Hepatic stellate cell (primary cell): ENCODE results near the gene HCST.
A peak's percentile ranks its signal among the peaks of the same experiment; 100 is the strongest.
"Not testable (repeated sequence)": the region's sequence is repeated elsewhere in the genome, so short reads cannot be mapped to it uniquely, and the experiment has no call there.

Experiments used
- DNase-seq: peaks from one replicate; pipeline ENCODE4 v3.0.0; 2011; ENCODE audit warnings: low spot score

HCST gene

DNA sequence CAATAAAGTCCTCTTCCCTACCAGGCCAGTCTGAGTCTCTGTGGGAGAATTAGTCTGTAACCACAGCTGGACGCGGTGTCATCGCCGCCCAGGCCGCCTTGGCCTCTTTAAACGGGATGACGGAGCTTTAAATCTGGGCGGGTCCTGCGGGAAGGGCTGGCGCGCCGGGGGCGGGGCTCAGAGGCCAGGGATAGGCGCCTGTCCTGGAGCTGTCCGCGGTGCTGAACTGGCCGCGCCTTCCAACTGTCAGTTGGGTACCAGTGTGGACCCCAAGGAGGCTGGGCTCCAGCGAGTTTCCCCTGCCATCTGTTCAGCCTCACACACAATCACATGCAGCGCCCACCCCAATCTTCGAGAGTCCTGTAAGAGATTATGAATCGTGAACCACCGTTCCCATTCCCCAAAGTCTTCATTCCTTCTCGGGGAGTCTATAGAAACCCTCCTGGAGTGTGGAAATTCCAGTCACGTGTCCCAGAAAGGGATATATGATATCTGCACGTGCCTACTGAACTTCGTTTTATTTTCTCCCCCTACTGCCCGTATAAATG, 22.5 kb upstream of the HCST start:
- peak; percentile 90 for DNase-seq

DNA sequence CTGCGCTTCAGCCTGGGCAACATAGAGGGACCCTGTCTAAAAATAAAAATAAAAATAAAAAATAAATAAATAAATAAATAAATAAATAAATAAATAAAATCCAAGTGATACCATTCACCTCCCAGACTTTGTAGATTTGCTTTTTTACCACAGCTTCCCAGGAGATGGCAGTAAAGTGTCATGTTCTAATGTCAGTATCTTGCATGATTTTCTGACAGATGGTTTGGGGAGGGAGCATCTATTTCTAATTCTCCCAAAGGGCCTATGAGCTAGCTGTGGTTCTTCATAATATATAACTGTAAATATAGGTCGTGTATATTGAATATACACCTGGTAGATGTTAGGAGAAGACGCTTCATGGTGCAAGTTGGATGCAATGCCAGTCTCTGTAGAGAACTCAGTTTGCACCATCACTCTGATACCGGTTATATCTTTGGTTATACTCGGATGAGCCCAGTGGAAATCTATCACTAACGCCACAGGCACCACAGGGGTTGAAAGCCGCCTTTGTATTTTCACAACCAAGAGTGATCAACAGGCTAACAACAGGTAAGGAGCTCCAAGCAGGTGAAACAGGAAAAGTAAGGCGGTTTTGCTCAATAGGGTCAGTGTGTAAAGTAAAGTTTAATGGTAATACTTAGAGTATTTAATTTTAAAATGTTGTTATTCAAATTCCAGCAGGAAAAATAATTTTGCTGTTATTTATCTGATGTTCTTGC, 20.1 kb upstream of the HCST start:
- DNase-seq = peak; percentile 78

DNA sequence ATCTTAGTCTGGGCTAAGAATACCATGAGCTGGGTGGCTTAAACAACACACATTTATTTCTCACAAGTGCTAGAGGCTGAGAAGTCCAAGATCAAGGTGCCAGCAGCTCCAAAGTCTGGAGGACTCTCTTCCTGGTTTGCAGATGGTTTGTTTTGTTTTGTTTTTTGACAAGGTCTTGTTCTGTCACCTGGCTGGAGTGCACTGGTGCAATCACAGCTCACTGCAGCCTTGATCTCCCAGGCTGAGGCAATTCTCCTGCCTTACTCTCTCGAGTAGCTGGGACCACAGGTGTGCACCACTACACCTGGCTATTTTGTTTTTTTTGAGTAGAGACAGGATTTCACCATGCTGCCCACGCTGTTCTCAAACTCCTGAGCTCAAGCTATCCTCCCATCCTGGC, 18.4 kb upstream of the HCST start:
- DNase-seq = no peak

DNA sequence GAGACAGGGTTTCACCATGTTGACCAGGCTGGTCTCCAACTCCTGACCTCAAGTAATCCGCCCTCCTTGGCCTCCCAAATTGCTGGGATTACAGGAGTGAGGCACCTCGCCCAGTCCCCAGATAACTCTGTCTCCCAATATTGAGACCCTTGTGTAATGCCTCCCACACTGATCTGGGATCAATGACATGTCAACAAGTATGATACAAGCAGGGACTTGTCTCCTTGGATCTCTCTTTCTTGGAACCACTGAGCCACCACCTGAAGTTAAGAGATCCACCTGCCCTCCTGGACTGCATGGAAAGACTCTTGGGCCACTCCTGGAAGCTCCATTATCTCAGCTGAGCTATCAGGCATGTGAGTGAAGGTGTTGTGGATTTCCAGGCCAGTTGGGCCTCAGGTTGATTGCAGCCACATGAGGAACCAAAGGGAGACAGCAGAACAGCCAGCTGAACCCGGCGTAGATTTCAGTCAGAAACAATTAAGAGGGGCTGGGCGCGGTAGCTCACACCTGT, 17.0 kb upstream of the HCST start:
- DNase-seq = no peak

DNA sequence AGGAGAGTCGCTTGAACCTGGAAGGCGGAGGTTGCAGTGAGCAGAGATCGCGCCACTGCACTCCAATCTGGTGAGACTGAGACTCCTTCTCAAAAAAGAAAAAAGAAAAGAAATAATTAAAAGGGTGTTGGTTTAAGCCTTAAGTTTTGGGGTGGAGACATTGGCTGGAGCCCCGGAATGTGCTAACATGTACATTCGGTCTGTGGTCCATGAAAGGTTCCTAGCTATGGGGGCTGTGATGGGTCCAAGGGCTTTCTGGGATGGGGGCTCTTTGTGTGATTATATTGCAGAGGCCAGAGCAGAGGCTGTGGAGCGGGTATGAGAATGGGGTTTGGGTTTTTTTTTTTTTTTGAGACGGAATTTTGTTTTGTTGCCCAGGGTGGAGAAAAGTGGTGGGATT, 16.4 kb upstream of the HCST start:
- no peak for DNase-seq

DNA sequence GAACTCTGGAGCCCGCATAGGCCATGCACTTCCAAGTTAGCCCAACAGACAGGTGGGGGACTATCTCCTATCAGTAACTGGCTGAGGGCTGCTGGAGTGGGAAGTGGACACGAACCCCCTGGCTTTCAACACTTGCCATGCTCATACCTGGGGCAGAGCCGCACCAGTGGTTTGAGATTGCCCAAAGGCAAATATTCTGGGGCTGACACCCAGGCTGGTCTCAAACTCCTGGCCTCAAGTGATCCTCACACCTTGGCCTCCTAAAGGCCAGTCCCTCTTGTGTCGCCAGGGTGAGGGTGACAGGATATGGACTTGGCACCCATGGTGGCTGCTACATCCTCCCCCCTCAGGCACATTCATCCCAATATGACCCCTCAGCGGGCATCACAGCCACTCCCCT, 15.1 kb upstream of the HCST start:
- DNase-seq = no peak

DNA sequence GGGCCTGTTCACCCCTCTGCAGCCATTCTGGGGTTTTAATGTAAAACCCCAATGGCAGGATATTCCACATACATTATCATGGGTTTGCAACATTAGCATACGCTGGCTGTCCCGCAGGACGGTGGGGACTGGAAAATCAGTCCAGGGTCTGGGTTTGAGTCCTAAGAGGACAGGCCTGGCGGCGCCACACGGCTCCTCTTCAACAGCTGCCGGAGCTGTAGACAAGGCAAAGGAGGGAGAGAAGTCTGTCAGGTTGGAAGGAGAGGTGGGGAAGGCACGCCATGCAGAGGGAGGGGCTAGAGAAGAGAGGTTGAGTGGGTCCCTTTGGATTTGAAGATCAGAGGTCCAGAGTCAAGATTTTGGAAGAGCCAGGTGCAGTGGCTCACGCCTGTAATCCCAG, 13.9 kb upstream of the HCST start:
- no peak for DNase-seq

DNA sequence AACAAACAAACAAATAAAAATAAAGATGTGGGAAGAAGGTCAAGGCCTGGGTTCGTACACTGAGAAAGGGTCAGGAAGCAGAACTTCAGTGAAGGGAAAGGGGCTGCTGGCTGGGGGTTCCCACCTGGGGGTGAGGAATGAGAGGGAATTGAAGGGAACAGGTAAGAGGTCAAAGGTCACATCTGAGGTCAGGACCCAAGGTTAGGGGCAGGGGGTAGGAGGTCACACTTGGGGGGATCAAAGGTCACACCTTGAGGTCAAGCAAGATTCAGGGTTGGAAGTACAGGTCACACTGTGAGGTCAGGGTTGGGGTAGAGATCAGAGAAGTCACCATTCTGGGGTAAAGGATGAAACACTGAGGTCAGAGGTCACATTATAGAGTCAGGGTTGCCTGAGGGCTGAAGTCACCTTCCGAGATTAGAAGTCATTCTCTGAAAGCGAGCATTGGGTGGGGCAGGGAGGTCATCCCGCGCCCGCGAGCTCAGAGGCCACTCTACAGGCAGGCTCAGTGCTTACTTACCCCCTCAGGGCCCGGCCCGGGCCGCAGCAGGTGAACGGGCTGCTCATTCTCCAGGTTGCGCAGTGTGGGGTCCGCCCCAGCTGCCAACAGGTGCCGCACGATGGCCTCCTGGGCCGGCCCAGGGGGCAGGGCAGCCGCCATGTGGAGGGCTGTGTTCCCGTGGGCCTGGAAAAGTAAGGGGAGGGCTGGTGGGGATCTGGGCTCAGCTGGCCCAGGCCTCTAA, 12.8 kb upstream of the HCST start:
- no peak for DNase-seq

DNA sequence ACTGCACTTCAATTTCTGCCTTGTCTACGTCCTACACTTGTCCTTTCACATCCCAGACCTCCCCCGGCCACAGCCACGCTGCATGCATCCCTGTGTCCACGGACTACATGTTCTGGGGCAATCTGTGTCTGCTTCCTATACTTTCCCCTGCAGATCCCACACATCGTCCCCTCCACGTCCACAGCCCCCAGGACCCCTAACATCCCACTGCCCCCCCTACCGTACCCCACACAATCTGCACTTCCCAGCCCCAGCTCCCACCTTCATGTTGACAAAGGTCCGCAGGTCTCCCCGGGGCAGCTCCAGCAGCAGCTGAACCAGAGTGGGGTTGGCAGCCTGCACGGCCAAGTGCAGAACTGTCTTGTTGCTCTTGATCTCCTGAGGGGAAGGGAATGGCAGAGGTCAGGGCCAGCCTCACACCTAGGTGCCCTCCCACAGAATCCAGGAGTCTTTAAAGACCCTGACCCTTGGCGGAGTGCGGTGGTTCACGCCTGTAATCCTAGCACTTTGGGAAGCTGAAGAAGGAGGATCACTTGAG, 12.1 kb upstream of the HCST start:
- no peak for DNase-seq

DNA sequence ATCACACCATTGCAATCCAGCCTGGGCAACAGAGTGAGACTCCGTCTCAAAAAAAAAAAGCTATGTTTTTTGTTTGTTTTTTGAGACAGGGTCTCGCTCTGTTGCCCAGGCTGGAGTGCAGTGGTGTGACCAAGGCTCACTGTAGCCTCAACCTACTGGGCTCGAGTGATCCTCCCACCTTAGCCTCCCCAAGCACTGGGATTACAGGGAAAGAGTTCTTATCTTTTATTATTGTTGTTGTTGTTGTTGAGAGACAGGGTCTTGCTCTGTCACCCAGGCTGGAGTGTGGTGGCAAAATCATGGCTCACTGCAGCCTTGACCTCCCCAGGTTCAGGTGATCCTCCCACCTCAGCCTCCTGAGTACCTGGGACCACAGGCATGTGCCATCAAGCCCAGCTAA, 10.5 kb upstream of the HCST start:
- not testable (repeated sequence) for DNase-seq

DNA sequence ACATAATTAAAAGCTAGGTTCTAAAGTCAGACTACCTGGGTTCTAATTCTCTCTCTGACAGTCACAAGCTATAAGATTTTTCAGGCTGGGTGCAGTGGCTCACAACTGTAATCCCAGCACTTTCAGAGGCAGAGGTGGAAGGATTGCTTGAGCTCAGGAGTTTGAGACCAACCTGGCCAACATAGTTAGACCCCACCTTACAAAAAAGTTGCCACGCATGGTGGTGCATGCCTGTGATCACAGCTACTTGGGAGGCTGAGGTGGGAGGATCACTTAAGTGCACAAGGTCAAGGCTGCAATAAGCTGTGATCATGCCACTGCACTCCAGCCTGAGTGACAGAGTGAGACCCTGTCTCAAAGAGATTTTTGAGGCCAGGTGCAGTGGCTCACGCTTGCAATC, 8.0 kb upstream of the HCST start:
- no peak for DNase-seq

DNA sequence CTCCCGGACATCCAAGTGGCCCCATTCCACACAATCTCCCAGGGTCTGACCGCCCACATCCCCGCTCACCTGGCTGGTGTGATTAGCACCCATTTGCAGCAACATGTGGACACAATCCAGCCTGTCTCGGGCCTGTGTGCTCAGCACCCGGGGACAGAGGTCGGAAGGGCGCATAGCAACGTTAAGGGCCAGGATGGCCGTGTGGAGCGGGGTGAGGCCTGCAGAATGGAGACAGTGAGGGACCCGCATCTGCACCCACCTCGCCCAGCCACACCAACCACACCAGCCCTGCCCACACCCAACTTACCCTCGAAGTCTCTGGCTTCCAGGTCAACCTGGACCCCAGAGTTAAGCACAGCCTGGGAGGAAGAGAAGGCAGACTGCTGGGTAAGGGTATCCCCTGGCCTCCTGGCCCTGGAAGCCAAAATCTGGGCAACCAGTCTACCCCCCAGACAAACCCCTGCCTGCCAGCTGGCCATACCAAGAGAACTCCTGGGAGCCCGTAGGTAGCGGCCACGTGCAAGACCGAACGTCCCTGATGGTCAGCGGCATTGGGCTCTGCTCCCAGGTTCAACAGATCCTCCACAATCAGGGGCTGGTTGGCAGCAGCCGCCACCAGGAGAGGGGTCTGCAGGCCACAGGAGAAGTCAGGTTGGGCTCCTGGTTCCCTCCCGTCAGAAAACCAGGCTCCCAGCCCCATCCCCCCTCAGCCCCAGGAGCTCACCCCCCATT, 6.3 kb upstream of the HCST start:
- no peak for DNase-seq

DNA sequence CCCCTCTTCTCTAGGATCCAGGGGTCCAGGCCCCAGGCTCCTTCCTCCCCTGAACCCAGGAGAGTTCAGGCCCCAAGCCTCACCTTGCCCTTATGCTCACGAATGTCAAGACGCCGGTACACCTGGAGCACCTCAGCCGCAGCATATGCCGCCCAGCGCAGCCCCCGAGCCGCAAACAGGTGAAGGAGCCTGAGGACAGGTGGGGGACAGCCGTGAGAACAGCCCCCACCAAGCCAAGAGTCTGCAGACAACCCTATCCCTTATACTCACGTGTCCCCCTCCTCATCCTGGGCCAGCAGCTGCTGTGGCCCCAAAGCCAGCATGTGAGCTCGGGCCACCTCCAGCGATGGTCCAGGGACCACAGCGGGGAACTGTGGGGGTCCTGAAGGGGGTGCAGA, 5.7 kb upstream of the HCST start:
- DNase-seq = no peak

DNA sequence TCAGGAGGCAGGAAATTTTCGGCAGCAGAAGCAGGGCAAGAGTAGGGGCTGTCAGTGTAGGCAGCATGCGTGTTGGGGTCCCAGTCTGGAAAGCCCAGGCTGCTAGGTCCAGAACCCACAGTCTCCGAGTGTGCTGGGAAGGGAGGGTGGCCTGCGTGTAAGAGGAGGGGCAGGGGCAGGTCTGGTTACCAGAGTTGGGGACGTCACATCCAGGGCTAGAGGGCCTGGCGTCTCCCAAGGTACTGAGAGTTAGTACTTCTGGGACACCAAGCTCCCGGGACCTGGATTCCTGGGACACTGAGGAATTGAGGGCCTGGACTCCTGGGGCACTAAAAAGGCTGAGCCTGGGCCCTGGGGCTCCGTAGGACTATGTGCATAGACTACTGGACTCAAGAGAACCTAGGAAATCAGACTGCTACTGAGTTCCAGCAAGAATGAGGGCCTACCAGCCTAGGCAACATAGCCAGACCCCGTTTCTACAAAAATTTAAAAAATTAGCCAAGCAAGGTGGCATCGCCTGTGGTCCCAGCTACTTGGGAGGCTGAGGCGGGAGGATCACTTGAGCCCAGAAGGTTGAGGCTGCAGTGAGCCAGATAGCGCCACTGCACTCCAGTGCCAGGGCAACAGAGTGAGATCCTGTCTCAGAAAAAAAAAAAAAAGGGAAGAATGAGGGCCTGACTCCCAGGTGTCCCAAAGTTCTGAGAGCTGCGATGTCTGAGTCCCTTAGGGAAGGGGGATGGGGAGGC, 4.5 kb upstream of the HCST start:
- DNase-seq = no peak

DNA sequence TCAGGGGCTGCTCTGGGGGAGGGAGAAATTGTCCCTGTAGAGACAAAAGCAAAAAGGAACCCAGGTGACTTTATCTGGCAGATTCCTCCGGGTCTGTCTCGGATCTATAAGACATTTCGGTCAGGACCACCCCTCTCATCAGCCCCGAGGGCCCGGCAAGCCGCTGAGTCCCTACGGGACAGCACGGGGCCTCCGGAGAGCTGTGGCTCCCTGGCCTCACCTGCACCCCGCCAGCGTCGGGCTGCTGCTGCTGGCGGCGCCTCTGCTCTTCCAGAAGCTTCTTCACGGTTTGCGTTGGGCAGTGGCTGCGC, 3.9 kb upstream of the HCST start:
- DNase-seq = no peak

DNA sequence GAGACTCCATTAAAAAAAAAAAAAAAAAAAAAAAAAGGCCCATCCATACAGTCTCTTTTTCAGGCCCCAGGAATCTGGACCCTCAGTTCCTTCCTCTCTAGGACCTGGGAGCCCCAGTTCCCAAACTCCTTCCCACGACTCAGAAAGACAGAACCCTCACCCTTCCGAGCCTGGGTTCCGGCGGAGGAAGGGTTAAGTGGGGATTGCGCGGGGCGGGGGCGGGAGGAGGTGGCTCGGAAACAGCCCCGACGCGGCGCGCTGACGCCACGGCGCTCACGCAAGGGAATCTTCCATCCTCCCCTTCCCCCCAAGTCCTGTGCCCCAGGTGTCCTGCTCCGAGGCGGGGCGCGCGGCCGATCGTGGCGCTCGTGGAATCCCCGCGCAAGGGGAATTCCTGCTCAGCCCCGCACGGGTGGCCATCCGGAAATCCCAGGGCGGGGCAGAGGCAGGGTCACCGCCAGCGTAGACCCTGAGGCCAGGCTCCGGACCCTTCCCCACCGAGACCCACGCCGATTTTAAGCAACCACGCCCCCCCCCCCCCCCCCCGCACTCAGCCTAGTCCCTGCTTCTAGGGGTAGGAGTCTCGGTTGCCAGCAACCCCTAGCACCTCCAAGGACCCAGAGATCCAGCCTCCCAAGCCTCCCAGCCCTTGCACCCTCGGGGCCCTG, 2.6 kb upstream of the HCST start:
- DNase-seq = peak; percentile 87

DNA sequence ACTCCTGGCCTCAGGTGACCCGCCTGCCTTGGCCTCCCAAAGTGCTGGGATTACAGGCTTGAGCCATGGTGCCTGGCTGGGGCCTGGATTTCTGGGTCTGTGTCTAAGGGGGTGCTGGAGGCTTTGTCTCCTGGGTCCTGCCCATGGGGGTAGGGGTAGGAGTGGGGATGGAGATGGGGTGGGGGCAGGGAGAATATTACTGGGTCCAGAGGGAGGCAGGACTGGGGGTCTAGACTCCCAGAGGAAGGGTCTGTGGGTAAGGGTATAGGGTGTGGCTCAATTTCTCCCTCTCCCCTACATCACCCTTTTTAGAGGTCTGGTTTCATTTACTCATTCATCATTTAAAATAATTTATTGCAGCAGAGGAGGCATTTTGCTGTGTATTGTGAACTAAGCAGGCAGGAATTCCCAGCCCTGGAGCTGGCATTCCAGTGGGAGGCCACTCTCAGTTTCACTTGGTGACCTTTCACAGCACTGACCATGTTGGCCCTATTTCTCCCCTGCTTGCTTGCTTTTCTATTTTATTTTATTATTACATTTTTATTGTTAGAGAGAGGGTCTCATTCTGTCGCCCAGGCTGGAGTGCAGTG, 1.2 kb upstream of the HCST start:
- DNase-seq = peak; percentile 84

DNA sequence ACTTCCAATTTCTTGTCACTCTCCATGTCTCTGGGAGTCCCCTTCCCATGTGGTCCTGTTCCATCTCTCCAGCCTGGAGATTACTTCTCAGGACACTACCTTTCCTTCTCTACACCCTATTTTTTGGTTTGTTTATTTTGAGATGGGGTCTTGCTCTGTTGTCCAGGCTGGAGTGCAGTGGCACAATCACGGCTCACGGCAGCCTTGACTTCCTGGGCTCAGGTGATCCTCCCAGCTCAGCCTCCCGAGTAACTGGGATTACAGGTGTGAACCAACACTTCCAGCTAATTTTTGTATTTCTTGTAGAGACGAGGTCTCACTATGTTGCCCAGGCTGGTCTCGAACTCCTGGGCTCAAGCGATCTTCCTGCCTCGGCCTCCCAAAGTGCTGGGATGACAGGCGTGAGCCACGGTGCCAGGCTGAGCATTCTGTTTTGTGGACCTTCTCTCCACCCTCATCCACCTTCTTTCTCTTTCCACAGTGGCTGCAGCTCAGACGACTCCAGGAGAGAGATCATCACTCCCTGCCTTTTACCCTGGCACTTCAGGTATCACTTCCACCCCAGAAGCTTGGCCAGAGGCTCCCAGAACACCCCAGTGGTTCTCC, 644 bp downstream of the HCST start:
- no peak for DNase-seq

DNA sequence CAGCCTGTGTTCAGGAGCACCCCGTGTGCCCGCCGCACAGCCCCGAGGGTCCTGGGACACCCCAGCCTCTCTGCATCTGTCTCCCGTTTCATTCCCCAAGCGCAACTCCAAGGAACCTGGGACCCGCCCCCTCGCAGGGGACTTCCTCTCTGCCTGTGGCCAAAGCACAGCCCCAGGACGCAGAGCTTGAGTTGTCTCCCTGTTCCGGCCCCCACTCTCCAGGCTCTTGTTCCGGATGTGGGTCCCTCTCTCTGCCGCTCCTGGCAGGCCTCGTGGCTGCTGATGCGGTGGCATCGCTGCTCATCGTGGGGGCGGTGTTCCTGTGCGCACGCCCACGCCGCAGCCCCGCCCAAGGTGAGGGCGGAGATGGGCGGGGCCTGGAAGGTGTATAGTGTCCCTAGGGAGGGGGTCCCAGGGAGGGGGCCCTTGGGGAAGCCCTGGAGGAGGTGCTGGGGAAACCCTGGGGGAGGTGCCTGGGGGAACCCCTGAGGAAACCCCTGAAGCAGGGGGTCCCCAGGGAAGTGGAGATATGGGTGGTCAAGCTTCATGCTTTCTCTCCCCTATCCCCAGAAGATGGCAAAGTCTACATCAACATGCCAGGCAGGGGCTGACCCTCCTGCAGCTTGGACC, 1.3 kb downstream of the HCST start:
- DNase-seq = peak; percentile 79
